ENCODE measurements around the gene FNIP1. TPM values are rescaled to one million over a fixed set of nuclear protein-coding genes. Genes with fewer than 3 reads are reported as not detected.

Gene FNIP1
- total and polyA plus RNA-seq, 9 of the 15 experiments (the other 6 are each of a cell fraction or from before 2014, with no cell fraction given), result 5.0 to 32.8 (median 18.4) TPM

- Histone ChIP-seq H3K9me3 (replicated peaks; ENCODE audit: control insufficient read depth, insufficient read depth, low read depth, low read length) (no peaks in the 10 kb centered on the region), H3K9ac (ENCODE audit: insufficient read depth in 1 of 2, low read depth in 2 of 2, low read length in 2 of 2) (no peak overlapping the region), H3K79me2 (ENCODE audit: control insufficient read depth, insufficient read depth, low read length) (0 out of 3 replicates have a peak, but pooled peaks cover 2% of the 10 kb centered on the region), H3K9me1 (ENCODE audit: control insufficient read depth, insufficient read depth, low read length) (no peaks in the 10 kb centered on the region), H3K4me2 (ENCODE audit: insufficient read depth, low read length) (no peak overlapping the region), H3K36me3 (ENCODE audit: control insufficient read depth, insufficient read depth, low read length) (peaks cover 68% of the 10 kb centered on the region), H3K27me3 (ENCODE audit: control insufficient read depth in 2 of 2, insufficient read depth in 2 of 2, low read length in 2 of 2) (no peaks in the 10 kb centered on the region), H3K27ac (ENCODE audit: extremely low read depth, low read depth, low read length) (no peak overlapping the region), H2AFZ (ENCODE audit: low read depth, low read length) (no peak overlapping the region), H3K4me3 (no peak overlapping the region), H3K4me1 (replicated peaks in 1 of 2; ENCODE audit: control insufficient read depth in 2 of 2, insufficient read depth in 2 of 2, low read length in 2 of 2) (peaks cover 0 to 2% of the 10 kb centered on the region in 2 experiments; a peak in 1 of 5 replicates), H4K20me1 (replicated peaks; ENCODE audit: control insufficient read depth, insufficient read depth, low read length) (no peaks in the 10 kb centered on the region)
- no peak for FAIRE-seq
- WGBS (ENCODE audit: insufficient coverage, low coverage, missing lambda C conversion rate), result 66% methylated on average over 2 of the region's 2 CpGs
- BruUV-seq (replicated peaks), result no TSS peak
- CTCF ChIA-PET (ENCODE audit: low intra/inter-chr PET ratio), result no interaction called here
- in situ Hi-C loops (cut with MboI), result no loop called here
- ATAC-seq, result no peak
- no peak for DNase-seq (ENCODE audit: extremely low read depth in 1 of 4, low spot score in 3 of 4)
- POLR2A ChIA-PET, result interaction anchor here (1.5 kb wide), 1 partner anchor 15 kb away, joined by 3 read pairs; no protein-coding TSS in a partner anchor
- intact Hi-C loops (cut with micrococcal nuclease), result no loop called here
- TF ChIP-seq CEBPG (CRISPR knock-in tag; IDR thresholded peaks at IDR 0.05), result no peak
- 0 out of 4 replicates have a peak, but pooled peaks of 1 of the 2 experiments have one; percentile 12 for TF ChIP-seq CEBPG (tag; conservative IDR thresholded peaks at IDR 0.05 in 1 of 2, IDR thresholded peaks at IDR 0.05 in 1 of 2)
- TF ChIP-seq ZNF583 (CRISPR knock-in tag; IDR thresholded peaks at IDR 0.05), result no peak
Observed at GRCh38 chr5:131654776-131655175, 142.0 kb downstream of the FNIP1 start.

GRCh38 chr5:131654309-131654708 is 142.5 kb downstream of the FNIP1 start:
- TF ChIP-seq SAFB (IDR thresholded peaks at IDR 0.05; ENCODE audit: borderline replicate concordance, low read depth, low read length), result no peak
- no peak for TF ChIP-seq MAFG (tag; conservative IDR thresholded peaks at IDR 0.05)
- no peak for TF ChIP-seq ESRRB (CRISPR knock-in tag; IDR thresholded peaks at IDR 0.05; ENCODE audit: borderline replicate concordance)
- TF ChIP-seq RBM34 (IDR thresholded peaks at IDR 0.05; ENCODE audit: borderline replicate concordance, insufficient read depth, low read length), result no peak
- POLR2A ChIA-PET, result interaction anchor here (0.6 kb wide), 1 partner anchor 143 kb away, joined by 3 read pairs; the partner anchor contains the start of gene FNIP1

More at GRCh38 chr5:131654309-131654708, 142.5 kb downstream of the FNIP1 start:
- Histone ChIP-seq H3K36me3 (ENCODE audit: control insufficient read depth, insufficient read depth, low read length) (peaks cover 68% of the 10 kb centered on the region), H4K20me1 (replicated peaks; ENCODE audit: control insufficient read depth, insufficient read depth, low read length) (no peaks in the 10 kb centered on the region), H2AFZ (ENCODE audit: low read depth, low read length) (no peak overlapping the region), H3K4me2 (ENCODE audit: insufficient read depth, low read length) (no peak overlapping the region), H3K27me3 (ENCODE audit: control insufficient read depth in 2 of 2, insufficient read depth in 2 of 2, low read length in 2 of 2) (no peaks in the 10 kb centered on the region), H3K4me1 (replicated peaks in 1 of 2; ENCODE audit: control insufficient read depth in 2 of 2, insufficient read depth in 2 of 2, low read length in 2 of 2) (peaks cover 0 to 2% of the 10 kb centered on the region in 2 experiments; a peak in 1 of 5 replicates), H3K9ac (ENCODE audit: insufficient read depth in 1 of 2, low read depth in 2 of 2, low read length in 2 of 2) (no peak overlapping the region), H3K79me2 (ENCODE audit: control insufficient read depth, insufficient read depth, low read length) (0 out of 3 replicates have a peak, but pooled peaks cover 2% of the 10 kb centered on the region), H3K4me3 (no peak overlapping the region), H3K9me1 (ENCODE audit: control insufficient read depth, insufficient read depth, low read length) (no peaks in the 10 kb centered on the region), H3K9me3 (replicated peaks; ENCODE audit: control insufficient read depth, insufficient read depth, low read depth, low read length) (no peaks in the 10 kb centered on the region), H3K27ac (ENCODE audit: extremely low read depth, low read depth, low read length) (no peak overlapping the region)
- 84% methylated on average over 2 of the region's 2 CpGs for WGBS (ENCODE audit: insufficient coverage, low coverage, missing lambda C conversion rate)
- BruUV-seq (replicated peaks), result no TSS peak
- CTCF ChIA-PET (ENCODE audit: low intra/inter-chr PET ratio), result no interaction called here
- in situ Hi-C loops (cut with MboI) (no loop called here), intact Hi-C loops (cut with micrococcal nuclease) (no loop called here)
- DNase-seq (ENCODE audit: extremely low read depth in 1 of 4, low spot score in 3 of 4) (no peak), FAIRE-seq (no peak), ATAC-seq (no peak)

Data from K562 (cell line).